ENCODE measurements around the gene ZNF132. TPM values are rescaled to one million over a fixed set of nuclear protein-coding genes. Genes with fewer than 3 reads are reported as not detected.
"Not testable (repeated sequence)": the region's sequence is repeated elsewhere in the genome, so short reads cannot be mapped to it uniquely, and the experiment has no call there.

Gene ZNF132
- polyA plus RNA-seq, 6 donors from 2014 or later, result 2.1 to 3.8 (median 3.2) TPM; not detected in 1

DNA sequence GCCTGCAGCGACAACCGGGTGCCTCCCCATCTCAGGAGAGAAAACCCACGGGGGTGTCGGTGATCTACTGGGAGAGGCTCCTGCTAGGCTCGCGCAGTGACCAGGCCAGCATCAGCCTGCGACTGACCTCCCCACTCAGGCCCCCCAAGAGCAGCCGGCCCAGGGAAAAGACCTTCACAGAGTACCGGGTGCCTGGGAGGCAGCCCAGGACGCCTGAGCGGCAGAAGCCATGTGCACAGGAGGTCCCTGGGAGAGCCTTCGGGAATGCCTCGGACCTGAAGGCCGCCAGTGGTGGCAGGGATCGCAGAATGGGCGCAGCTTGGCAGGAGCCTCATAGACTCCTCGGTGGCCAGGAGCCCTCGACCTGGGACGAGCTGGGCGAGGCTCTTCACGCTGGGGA lies 15.4 kb upstream of the ZNF132 start:
- H3K9me3 Mint-ChIP-seq, result peaks cover 0 to 2% (median 0%) of the 10 kb centered on the region in 7 donors
- no peak overlapping the region for H3K27ac Mint-ChIP-seq
- peaks cover 18 to 24% (median 21%) of the 10 kb centered on the region in 3 donors for H3K4me1 Mint-ChIP-seq
- no peak for ATAC-seq (ENCODE audit: low read depth in 2 of 2)
- peak overlapping the region in 1 of 8 donors; percentile 80 for H3K4me3 Mint-ChIP-seq
- no peak for DNase-seq
- peaks cover 0 to 21% of the 10 kb centered on the region in 2 donors for H3K36me3 Mint-ChIP-seq
- H3K27me3 Mint-ChIP-seq, result no peaks in the 10 kb centered on the region

DNA sequence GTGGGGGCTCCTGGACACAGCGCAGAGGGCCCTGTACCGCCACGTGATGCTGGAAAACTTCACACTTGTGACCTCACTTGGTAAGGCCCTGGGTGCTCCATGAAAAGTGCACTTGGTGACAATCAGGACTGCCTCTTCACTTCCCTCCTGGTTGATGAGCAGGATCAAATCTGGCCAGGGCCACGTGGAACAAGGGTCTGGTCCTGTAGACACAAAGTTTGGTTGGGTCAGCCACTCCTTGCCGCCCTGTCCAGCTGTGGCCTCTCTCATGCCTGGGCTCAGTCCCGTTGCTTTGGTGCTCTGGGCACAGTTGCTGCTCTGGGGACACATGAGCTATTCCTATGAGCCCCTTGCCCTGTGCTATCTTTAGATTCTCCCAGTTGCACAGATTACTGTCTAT lies 13.8 kb upstream of the ZNF132 start:
- H3K9me3 Mint-ChIP-seq, result peaks cover 0 to 6% (median 0%) of the 10 kb centered on the region in 7 donors
- H3K27me3 Mint-ChIP-seq, result no peaks in the 10 kb centered on the region
- no peak overlapping the region for H3K27ac Mint-ChIP-seq
- DNase-seq (no peak), ATAC-seq (ENCODE audit: low read depth in 2 of 2) (no peak)
- H3K4me3 Mint-ChIP-seq, result peak overlapping the region in 4 of 8 donors; percentile 38 to 80 (median 53)
- peaks cover 18 to 21% (median 20%) of the 10 kb centered on the region in 3 donors for H3K4me1 Mint-ChIP-seq
- peaks cover 0 to 20% of the 10 kb centered on the region in 2 donors for H3K36me3 Mint-ChIP-seq

DNA sequence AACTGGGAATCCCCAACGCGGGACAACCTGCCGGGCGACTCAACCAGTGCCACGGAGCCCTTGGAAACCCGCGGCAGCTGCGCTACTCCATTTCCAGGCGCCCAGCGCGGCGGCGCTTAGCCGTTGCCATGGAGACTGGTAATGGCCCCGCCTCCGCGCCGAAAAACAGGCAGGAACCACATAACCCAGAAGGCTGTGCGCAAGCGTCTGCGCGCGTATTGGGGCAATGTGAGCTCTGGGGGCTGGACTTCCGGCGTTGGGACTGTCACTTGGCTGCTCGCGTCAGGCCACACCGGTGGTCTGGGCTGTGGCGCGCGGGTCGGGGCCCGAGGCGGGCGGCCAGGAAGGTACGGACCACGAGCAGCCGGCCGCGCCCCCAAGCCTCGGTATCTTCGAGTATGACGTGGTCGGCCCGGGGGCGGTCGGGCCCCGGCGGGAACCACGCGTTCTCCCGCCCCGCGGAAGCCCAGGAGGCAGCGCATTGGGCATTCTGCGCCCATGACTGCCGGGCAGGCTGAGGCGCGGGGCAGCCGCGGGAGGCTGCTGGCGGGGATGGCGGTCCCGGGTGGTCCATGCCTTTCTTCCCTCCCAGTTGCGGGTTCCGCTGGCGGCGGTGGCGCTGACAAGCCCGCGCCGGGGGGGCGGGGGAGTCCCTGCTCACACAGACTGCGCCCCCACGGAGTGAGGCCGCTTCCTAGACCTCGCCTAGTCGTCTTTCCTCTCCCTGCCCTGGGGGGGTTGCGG lies 11.6 kb upstream of the ZNF132 start, which contains the start of gene ZNF324B:
Gene ZNF324B, plus strand, starts transcription at position 265 of the 744 bp plus-strand sequence. CDS start 2,080 bp downstream, outside the sequence.
- ATAC-seq (ENCODE audit: low read depth in 2 of 2) (peak; percentile 95 to 96), DNase-seq (peak; percentile 96)
- peaks cover 0 to 25% of the 10 kb centered on the region in 2 donors for H3K36me3 Mint-ChIP-seq
- peaks cover 12 to 18% (median 16%) of the 10 kb centered on the region in 3 donors for H3K27me3 Mint-ChIP-seq
- peaks cover 0 to 12% (median 8%) of the 10 kb centered on the region in 7 donors for H3K9me3 Mint-ChIP-seq
- peaks cover 18 to 21% (median 20%) of the 10 kb centered on the region in 3 donors for H3K4me1 Mint-ChIP-seq
- H3K4me3 Mint-ChIP-seq, result peak within 1 kb of the TSS; percentile 87 to 97 (median 91)
- peak within 1 kb of the TSS; percentile 87 to 98 (median 94) for H3K27ac Mint-ChIP-seq

DNA sequence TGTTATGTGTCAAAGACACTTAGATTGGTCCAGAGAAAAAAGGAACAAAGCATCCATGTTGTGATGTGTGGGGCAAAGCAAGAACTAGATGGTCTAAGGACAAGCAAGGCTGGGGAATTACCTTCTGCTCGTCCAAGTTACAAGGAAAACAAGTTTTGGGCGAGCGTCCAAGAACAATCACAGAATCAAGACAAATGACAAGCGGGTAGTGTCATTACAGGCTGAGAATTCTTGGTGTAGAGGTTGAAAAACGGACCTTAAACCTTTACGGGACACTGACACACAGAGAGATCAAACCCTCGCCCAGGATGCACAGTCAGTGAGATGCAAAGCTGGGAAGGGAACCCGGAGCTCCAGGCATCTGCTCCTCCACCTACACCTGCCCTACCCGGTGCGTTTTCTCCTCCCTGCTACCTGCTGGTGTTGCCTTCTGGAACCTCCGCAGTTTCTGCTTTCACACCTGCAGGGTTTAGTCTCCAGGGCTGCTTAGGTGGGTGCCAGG lies 11.0 kb upstream of the ZNF132 start:
- peaks cover 0 to 26% of the 10 kb centered on the region in 2 donors for H3K36me3 Mint-ChIP-seq
- DNase-seq (no peak), ATAC-seq (ENCODE audit: low read depth in 2 of 2) (peak in 1 of 2 donors; percentile 17)
- peak overlapping the region; percentile 87 to 98 (median 93) for H3K27ac Mint-ChIP-seq
- peaks cover 18 to 21% (median 20%) of the 10 kb centered on the region in 3 donors for H3K4me1 Mint-ChIP-seq
- H3K9me3 Mint-ChIP-seq, result peaks cover 0 to 12% (median 8%) of the 10 kb centered on the region in 7 donors
- peaks cover 12 to 22% (median 20%) of the 10 kb centered on the region in 3 donors for H3K27me3 Mint-ChIP-seq
- peak overlapping the region; percentile 87 to 97 (median 91) for H3K4me3 Mint-ChIP-seq

DNA sequence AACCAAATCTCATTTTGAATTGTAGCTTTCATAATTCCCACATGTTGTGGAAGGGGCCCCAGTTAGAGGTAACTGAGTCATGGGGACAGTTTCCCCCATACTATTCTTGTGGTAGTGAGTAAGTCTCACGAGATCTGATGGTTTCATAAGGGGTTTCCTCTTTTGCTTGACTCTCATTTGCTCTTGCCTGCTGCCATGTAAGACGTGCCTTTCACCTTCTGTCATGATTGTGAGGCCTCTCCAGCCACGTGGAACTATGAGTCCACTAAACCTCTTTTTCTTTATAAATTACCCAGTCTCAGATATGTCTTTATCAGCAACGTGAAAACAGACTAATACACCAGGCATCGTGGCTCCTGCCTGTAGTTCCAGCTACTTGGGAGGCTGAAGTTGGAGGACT lies 10.0 kb upstream of the ZNF132 start:
- peak overlapping the region in 2 of 8 donors; percentile 87 to 91 for H3K4me3 Mint-ChIP-seq
- H3K27me3 Mint-ChIP-seq, result peaks cover 12 to 23% (median 20%) of the 10 kb centered on the region in 3 donors
- DNase-seq; ATAC-seq (ENCODE audit: low read depth in 2 of 2): not testable (repeated sequence)
- H3K4me1 Mint-ChIP-seq, result peaks cover 18 to 21% (median 20%) of the 10 kb centered on the region in 3 donors
- H3K27ac Mint-ChIP-seq, result peak overlapping the region in 2 of 6 donors; percentile 59 to 87
- H3K36me3 Mint-ChIP-seq, result peaks cover 0 to 26% of the 10 kb centered on the region in 2 donors
- H3K9me3 Mint-ChIP-seq, result peaks cover 0 to 12% (median 8%) of the 10 kb centered on the region in 7 donors

DNA sequence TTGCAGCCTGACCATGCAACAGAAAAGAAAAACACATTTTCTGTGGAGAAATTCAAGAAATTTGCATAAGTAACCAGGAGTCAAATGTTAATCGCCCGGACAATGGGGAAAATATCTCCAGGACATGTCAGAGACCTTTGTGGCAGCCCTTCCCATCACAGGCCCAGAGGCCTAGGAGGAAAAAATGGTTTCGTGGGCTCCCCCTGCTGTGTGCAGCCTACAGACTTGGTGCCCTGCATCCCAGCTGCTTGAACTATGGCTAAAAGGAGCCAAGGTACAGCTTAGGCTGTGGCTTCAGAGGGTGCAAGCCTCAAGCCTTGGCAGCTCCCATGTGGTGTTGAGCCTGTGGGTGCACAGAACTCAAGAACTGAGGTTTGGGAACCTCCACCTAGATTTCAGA lies 8.9 kb upstream of the ZNF132 start:
- Mint-ChIP-seq H3K9me3 (peaks cover 4 to 12% (median 8%) of the 10 kb centered on the region in 7 donors), H3K4me1 (peaks cover 18 to 21% (median 20%) of the 10 kb centered on the region in 3 donors), H3K27me3 (peaks cover 12 to 34% (median 27%) of the 10 kb centered on the region in 3 donors), H3K36me3 (peaks cover 0 to 24% of the 10 kb centered on the region in 2 donors)
- ATAC-seq (ENCODE audit: low read depth in 2 of 2); H3K27ac Mint-ChIP-seq; H3K4me3 Mint-ChIP-seq; DNase-seq: not testable (repeated sequence)

DNA sequence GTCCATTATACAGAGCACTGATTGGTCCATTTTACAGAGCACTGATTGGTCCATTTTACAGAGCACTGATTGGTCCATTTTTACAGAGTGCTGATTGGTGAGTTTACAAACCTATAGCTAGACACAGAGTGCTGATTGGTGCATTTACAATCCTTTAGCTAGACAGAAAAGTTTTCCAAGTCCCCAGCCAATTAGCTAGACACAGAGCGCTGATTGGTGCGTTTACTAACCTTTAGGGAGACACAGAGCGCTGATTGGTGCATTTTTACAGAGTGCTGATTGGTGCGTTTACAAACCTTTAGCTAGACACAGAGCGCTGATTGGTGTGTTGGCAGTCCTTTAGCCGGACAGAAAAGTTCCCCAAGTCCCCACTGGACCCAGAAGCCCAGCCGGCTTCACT lies 3.0 kb upstream of the ZNF132 start:
- H3K4me3 Mint-ChIP-seq, result peak overlapping the region in 1 of 8 donors; percentile 54
- not testable (repeated sequence) for ATAC-seq (ENCODE audit: low read depth in 2 of 2); H3K27ac Mint-ChIP-seq; DNase-seq
- peaks cover 3 to 50% of the 10 kb centered on the region in 2 donors for H3K36me3 Mint-ChIP-seq
- H3K4me1 Mint-ChIP-seq, result peaks cover 22 to 34% (median 25%) of the 10 kb centered on the region in 3 donors
- H3K27me3 Mint-ChIP-seq, result peaks cover 8 to 31% (median 23%) of the 10 kb centered on the region in 3 donors
- H3K9me3 Mint-ChIP-seq, result peaks cover 16 to 32% (median 24%) of the 10 kb centered on the region in 7 donors

DNA sequence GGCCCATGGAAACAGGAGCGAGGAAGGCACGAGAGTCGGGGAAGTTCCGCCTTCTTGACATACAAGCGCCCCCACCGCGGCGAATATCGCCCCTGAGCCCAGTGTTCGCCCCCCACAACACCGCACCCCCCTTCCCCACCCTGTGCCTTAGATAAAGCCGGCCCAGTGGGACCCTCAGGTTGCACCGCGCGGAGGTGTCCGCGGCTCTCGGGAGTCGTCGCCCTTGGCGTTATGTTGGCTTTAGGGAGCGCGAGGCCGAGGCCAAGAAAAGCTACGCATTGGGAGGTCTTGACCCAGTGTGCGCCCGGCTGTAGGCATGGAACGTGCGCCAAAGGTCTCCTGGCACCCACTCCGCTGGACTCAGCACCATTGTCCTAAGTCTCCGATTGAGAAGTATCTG lies 603 bp upstream of the ZNF132 start:
- peaks cover 28 to 44% (median 33%) of the 10 kb centered on the region in 3 donors for H3K4me1 Mint-ChIP-seq
- no peak for DNase-seq
- H3K27ac Mint-ChIP-seq, result peak overlapping the region; percentile 97 to 99 (median 99)
- H3K4me3 Mint-ChIP-seq, result peak overlapping the region; percentile 88 to 100 (median 98)
- peaks cover 0 to 14% (median 8%) of the 10 kb centered on the region in 3 donors for H3K27me3 Mint-ChIP-seq
- H3K9me3 Mint-ChIP-seq, result peaks cover 19 to 53% (median 40%) of the 10 kb centered on the region in 7 donors
- no peak for ATAC-seq (ENCODE audit: low read depth in 2 of 2)
- H3K36me3 Mint-ChIP-seq, result peaks cover 25 to 61% of the 10 kb centered on the region in 2 donors

DNA sequence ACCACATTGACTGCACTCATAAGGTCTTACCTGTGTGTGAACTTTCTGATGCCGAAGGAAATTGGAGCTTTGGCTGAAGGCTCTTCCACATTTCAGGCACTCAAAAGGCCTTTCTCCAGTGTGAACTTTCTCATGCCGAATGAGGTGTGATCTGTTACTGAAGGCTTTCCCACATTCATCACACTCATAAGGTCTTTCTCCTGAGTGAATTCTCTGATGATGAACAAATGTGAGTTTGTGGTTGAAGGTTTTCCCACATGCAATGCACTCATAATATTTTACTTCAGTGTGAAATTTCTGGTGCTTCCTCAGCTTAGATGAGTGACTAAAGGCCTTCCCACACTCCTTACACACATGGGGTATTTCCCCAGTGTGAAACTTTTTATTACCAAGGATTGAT lies 5.7 kb downstream of the ZNF132 start:
- Mint-ChIP-seq H3K36me3 (peaks cover 39 to 47% of the 10 kb centered on the region in 2 donors), H3K9me3 (peaks cover 14 to 89% (median 79%) of the 10 kb centered on the region in 7 donors), H3K27ac (no peak overlapping the region), H3K4me1 (peaks cover 14 to 20% (median 15%) of the 10 kb centered on the region in 3 donors), H3K27me3 (no peaks in the 10 kb centered on the region), H3K4me3 (peak overlapping the region in 1 of 8 donors; percentile 6)
- DNase-seq (no peak), ATAC-seq (ENCODE audit: low read depth in 2 of 2) (no peak)

DNA sequence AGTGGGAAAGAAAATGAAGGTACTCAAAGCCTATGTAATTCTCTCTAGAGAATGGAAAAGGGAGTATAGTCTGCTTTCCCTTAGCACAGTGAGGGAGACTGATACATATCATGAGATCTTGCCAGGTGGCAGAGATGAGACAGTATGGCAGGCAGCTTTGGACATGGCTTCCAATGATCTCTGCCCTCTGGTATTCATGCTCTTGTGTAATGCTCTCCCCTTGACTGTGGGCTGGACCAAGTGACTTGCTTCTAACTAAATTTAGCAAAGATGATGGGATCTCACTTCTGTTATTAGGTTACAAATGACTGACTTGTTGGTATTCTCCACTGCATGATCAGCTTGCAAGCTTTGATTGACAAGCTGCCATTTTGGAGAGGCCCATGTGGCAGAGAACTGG lies 10.2 kb downstream of the ZNF132 start:
- Mint-ChIP-seq H3K27ac (no peak overlapping the region), H3K36me3 (peaks cover 7 to 28% of the 10 kb centered on the region in 2 donors), H3K9me3 (peaks cover 8 to 79% (median 60%) of the 10 kb centered on the region in 7 donors), H3K4me3 (no peak overlapping the region), H3K4me1 (peaks cover 0 to 4% (median 0%) of the 10 kb centered on the region in 3 donors), H3K27me3 (no peaks in the 10 kb centered on the region)
- DNase-seq (no peak), ATAC-seq (ENCODE audit: low read depth in 2 of 2) (no peak)

DNA sequence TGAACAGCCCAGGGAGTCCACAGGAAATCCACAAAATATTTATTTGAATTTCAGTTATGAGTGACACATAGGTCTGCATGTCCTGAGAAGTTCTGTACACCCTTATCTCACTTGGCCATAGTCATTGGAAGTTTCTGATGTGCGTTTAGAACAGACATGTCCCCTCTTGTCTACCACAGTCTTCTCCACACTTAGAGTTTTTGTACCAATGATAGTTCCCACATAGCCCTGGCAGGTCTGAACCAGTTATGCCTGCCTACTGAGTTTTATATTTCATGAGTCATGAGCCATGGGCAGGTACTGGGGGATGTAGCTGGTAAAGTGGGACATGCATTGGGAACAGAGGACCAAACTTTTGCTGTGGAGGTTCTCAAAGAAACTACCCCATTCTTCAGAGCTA lies 11.3 kb downstream of the ZNF132 start:
- ATAC-seq (ENCODE audit: low read depth in 2 of 2) (no peak), DNase-seq (no peak)
- Mint-ChIP-seq H3K27me3 (no peaks in the 10 kb centered on the region), H3K9me3 (peaks cover 8 to 68% (median 50%) of the 10 kb centered on the region in 7 donors), H3K4me3 (peak overlapping the region in 1 of 8 donors; percentile 0), H3K27ac (no peak overlapping the region), H3K4me1 (peaks cover 0 to 4% (median 0%) of the 10 kb centered on the region in 3 donors), H3K36me3 (peaks cover 0 to 28% of the 10 kb centered on the region in 2 donors)

DNA sequence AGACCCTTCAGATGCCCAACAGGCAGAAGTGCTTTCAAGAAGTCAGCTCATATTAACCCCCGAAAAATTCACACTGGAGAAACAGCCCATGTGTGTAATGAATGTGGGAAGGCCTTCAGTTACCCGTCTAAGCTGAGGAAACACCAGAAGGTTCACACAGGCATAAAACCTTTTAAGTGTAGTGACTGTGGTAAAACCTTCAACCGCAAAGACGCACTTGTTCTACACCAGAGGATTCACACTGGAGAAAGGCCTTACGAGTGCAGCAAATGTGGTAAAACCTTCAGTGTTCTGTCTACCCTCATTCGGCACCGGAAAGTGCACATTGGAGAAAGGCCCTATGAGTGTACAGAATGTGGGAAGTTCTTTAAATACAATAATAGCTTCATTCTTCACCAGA lies 22.9 kb downstream of the ZNF132 start:
- peaks cover 20 to 32% of the 10 kb centered on the region in 2 donors for H3K36me3 Mint-ChIP-seq
- H3K27ac Mint-ChIP-seq, result no peak overlapping the region
- H3K27me3 Mint-ChIP-seq, result no peaks in the 10 kb centered on the region
- peaks cover 0 to 2% (median 0%) of the 10 kb centered on the region in 3 donors for H3K4me1 Mint-ChIP-seq
- ATAC-seq (ENCODE audit: low read depth in 2 of 2) (no peak), DNase-seq (no peak)
- H3K4me3 Mint-ChIP-seq, result no peak overlapping the region
- H3K9me3 Mint-ChIP-seq, result no peaks in the 10 kb centered on the region

DNA sequence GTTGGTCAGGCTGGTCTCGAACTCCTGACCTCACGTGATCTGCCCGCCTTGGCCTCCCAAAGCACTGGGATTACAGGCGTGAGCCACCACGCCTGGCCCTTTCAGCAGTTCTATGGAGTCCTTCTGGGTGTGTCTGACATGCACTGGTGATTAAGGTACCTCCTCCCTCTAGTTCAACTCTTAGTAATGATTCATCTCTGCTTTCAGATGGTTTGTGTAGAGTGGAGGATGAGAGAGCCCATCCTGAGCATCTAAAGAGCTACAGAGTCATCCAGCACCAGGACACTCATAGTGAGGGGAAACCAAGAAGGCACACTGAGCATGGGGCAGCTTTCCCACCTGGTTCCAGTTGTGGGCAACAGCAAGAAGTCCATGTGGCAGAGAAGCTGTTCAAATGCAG lies 23.3 kb downstream of the ZNF132 start:
- ATAC-seq (ENCODE audit: low read depth in 2 of 2) (no peak), DNase-seq (no peak)
- Mint-ChIP-seq H3K4me1 (peaks cover 0 to 2% (median 0%) of the 10 kb centered on the region in 3 donors), H3K4me3 (peak overlapping the region in 1 of 8 donors; percentile 16), H3K36me3 (peaks cover 20 to 32% of the 10 kb centered on the region in 2 donors), H3K27me3 (no peaks in the 10 kb centered on the region), H3K27ac (no peak overlapping the region), H3K9me3 (no peaks in the 10 kb centered on the region)

All from naive B cell (primary cell).